Activated T-helper 17 cell treated with anti-CD3 and anti-CD28 coated beads, Interleukin-2, amount 50 U/mL, for 72 hours (primary cell): ENCODE results near the gene RING1. TPM values are rescaled to one million over a fixed set of nuclear protein-coding genes. Genes with fewer than 3 reads are reported as not detected.

Experiments used
- ATAC-seq: fragments of 150-1000 bp; cut with Tn5 transposase; replicated peaks from 2 replicates; pipeline ENCODE4 v1.10.0; 2021; ENCODE audit warnings: mild to moderate bottlenecking, moderate library complexity
- H3K27ac Mint-ChIP-seq: one replicate; pipeline ENCODE4 v1.8.0; 2022; ENCODE audit warnings: mixed read lengths
- H3K27me3 Mint-ChIP-seq: one replicate; pipeline ENCODE4 v1.8.0; 2022; ENCODE audit warnings: mixed read lengths
- H3K36me3 Mint-ChIP-seq: one replicate; pipeline ENCODE4 v1.8.0; 2022; ENCODE audit warnings: low read depth, mild to moderate bottlenecking, mixed read lengths
- H3K4me1 Mint-ChIP-seq: one replicate; pipeline ENCODE4 v1.8.0; 2022; ENCODE audit warnings: mixed read lengths
- H3K4me3 Mint-ChIP-seq: one replicate; pipeline ENCODE4 v1.8.0; 2022; ENCODE audit warnings: mild to moderate bottlenecking, mixed read lengths
- H3K9me3 Mint-ChIP-seq: one replicate; pipeline ENCODE4 v1.8.0; 2022; ENCODE audit warnings: mixed read lengths
- total RNA-seq, 2 donors: library from RNA; stranded (reverse); gene quantifications; one replicate each; pipeline ENCODE4 v1.2.3, GENCODE V29; 2022

Gene RING1
- total RNA-seq, 2 donors from 2014 or later = 22.7 to 25.1 TPM

DNA sequence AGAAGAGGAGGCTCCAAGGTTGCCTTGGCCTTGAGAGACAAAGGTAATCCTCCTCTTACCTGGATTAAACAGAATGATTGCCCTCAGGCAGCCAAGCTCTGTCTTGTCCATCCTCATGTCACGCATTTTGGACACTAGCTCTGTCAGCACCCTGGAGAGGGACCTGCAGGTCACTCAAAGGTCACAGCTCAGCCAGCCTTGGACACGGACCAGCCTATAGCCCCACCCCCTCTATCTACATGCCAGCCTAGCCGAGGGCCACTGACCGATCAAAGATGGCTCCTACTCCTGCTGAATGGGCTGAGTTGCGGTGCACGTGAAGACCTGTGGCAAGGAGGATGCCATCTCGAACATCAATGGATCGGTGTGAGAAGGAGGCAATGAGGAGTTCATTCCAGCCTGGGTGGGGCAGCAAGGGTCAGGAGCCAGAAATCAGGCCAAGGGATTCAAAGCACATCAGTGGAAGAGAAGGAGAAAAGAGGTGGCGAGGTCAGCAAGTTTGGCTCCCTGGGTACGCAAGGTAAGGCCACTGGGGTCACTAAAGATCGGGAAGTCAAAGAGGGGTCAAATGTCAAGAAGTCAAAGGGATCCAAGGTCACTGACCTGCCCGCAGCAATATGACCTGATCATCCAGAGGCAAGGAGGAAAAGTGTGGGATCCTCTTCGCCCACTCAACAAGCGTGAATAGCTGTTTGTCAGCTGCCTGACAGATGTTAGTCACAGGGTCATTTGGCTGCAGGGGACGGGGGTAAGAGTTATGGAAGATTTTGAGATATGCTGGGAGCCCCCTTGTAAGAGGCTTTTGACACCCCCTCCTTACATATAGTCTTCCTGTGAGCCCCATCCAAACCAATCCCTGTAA is 12.8 kb upstream of the RING1 start:
- peaks cover 59% of the 10 kb centered on the region for H3K36me3 Mint-ChIP-seq
- no peaks in the 10 kb centered on the region for H3K9me3 Mint-ChIP-seq
- H3K4me3 Mint-ChIP-seq = no peak overlapping the region
- H3K4me1 Mint-ChIP-seq = peaks cover 20% of the 10 kb centered on the region
- H3K27me3 Mint-ChIP-seq = peaks cover 9% of the 10 kb centered on the region
- H3K27ac Mint-ChIP-seq = no peak overlapping the region
- ATAC-seq = no peak

DNA sequence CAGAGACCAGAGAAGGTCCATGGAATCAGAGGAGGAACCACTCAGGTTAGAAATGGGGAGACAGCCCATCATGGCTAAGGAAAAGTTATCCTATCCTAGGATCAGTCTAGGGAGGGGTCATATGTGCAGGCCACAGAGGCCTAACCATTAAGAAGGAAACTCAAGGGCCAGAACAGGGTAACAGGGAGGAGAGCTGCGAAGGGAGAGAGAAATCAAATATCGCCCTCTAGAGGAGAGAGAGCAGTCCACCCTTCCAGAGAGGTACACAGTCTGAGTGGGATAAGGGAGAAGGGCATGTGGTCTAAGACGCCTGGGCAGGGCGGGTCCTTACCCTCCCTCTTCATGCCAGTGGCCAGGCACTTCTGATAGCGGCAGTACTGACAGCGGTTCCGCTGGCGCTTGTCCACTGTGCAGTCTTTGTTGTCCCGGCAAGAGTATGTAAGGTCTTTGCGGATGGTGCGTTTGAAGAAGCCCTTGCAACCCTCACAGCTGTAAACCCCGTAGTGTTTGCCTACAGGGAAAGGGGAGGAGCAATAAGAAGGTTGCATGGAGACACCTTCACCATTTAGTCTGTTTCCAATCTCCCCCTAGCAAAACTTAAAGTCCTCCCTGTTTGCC is 10.8 kb upstream of the RING1 start:
- peak; percentile 46 for ATAC-seq
- peak overlapping the region; percentile 91 for H3K27ac Mint-ChIP-seq
- no peaks in the 10 kb centered on the region for H3K27me3 Mint-ChIP-seq
- H3K36me3 Mint-ChIP-seq = peaks cover 80% of the 10 kb centered on the region
- H3K4me3 Mint-ChIP-seq = peak overlapping the region; percentile 100
- no peaks in the 10 kb centered on the region for H3K9me3 Mint-ChIP-seq
- H3K4me1 Mint-ChIP-seq = peaks cover 30% of the 10 kb centered on the region

DNA sequence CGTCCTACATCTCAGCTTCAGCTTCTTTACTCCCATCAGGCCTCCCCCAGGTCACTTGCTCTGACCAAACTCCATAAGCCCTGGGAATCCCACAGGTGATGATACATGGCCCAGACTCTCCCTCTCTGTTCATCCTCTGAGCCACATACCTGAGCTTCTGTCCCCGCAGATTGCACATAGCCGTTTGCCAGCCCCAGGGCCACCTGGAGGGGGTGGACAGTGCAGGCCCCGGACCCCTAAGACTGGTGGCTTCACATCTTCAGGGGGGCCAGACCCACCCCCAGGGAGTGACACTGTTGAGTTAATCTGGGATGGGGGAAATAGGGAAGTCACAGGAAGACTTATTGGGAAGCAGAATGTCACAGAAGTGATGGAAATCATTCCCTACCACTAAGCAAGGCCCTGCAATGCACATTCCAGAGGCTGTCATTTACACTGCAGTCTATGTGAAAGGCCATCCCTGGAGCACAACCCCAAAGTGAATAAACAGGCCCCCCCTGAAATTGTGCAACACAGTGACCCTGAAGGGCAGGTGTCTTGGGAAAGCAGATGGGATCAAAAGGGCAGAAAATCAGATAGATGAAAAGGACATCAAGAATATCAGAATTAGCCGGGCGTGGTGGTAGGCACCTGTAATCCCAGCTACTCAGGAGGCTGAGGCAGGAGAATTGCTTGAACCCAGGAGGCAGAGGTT is 10.0 kb upstream of the RING1 start:
- no peak for ATAC-seq
- peak overlapping the region; percentile 100 for H3K4me3 Mint-ChIP-seq
- H3K36me3 Mint-ChIP-seq = peaks cover 87% of the 10 kb centered on the region
- H3K9me3 Mint-ChIP-seq = no peaks in the 10 kb centered on the region
- H3K27ac Mint-ChIP-seq = peak overlapping the region; percentile 91
- peaks cover 38% of the 10 kb centered on the region for H3K4me1 Mint-ChIP-seq
- H3K27me3 Mint-ChIP-seq = no peaks in the 10 kb centered on the region

DNA sequence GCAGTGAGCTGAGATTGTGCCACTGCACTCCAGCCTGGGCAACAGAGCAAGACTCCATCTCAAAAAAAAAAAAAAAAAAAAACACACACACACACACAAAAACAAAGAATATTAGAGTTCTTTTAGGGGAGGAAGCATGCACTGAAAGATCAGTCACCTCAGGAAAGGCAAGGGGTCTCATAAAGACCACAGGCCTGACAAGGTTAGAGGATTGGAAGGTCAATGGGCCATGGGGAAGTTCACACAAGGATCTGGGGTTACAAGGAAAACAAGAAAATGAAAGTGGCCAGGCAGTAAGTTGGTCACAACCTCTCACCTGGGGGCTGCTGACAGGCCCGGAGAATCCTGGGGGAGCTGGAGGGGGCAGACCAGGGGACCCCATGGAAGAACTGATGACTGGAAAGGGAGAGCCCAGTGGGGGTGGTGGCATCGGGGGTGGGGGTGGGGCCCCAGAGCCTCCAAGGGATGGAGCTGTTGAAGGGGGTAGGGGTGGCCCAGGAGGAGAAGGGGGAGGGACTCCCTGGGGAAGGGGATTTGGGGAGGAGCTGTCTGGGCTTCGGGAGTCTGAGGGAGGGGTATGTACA is 9.4 kb upstream of the RING1 start:
- H3K4me3 Mint-ChIP-seq = peak overlapping the region; percentile 100
- peaks cover 41% of the 10 kb centered on the region for H3K4me1 Mint-ChIP-seq
- no peak for ATAC-seq
- peaks cover 89% of the 10 kb centered on the region for H3K36me3 Mint-ChIP-seq
- no peaks in the 10 kb centered on the region for H3K27me3 Mint-ChIP-seq
- H3K27ac Mint-ChIP-seq = peak overlapping the region; percentile 91
- no peaks in the 10 kb centered on the region for H3K9me3 Mint-ChIP-seq

DNA sequence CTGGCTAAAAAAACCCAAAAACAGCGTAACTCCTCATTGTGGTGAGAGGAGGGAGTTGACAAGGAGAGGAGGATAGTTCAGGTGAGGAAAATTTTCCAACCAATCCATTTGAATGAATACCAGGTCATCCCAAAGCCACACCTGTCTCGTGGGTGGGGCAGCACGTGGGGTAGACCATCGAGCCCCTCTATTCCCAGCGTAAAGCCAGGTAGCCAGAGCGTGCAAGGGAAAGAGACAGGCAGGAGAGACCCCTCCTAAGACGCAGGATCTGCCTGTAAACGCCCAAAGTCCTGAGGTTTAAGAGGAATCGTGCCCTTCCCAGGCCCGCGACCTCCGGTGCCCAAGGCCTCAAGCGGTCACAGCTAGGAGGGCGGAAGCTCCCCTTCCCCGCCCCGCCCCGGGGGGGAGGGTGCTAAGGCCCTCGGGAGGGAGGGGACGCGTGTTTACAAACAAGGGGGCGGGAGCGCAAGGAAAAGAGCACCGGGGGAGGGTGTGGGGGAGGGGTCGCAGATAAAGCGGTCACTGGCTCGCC is 8.5 kb upstream of the RING1 start:
- peak overlapping the region; percentile 91 for H3K27ac Mint-ChIP-seq
- H3K27me3 Mint-ChIP-seq = no peaks in the 10 kb centered on the region
- H3K4me3 Mint-ChIP-seq = peak overlapping the region; percentile 100
- H3K4me1 Mint-ChIP-seq = peaks cover 44% of the 10 kb centered on the region
- peak; percentile 50 for ATAC-seq
- H3K36me3 Mint-ChIP-seq = peaks cover 87% of the 10 kb centered on the region
- no peaks in the 10 kb centered on the region for H3K9me3 Mint-ChIP-seq

DNA sequence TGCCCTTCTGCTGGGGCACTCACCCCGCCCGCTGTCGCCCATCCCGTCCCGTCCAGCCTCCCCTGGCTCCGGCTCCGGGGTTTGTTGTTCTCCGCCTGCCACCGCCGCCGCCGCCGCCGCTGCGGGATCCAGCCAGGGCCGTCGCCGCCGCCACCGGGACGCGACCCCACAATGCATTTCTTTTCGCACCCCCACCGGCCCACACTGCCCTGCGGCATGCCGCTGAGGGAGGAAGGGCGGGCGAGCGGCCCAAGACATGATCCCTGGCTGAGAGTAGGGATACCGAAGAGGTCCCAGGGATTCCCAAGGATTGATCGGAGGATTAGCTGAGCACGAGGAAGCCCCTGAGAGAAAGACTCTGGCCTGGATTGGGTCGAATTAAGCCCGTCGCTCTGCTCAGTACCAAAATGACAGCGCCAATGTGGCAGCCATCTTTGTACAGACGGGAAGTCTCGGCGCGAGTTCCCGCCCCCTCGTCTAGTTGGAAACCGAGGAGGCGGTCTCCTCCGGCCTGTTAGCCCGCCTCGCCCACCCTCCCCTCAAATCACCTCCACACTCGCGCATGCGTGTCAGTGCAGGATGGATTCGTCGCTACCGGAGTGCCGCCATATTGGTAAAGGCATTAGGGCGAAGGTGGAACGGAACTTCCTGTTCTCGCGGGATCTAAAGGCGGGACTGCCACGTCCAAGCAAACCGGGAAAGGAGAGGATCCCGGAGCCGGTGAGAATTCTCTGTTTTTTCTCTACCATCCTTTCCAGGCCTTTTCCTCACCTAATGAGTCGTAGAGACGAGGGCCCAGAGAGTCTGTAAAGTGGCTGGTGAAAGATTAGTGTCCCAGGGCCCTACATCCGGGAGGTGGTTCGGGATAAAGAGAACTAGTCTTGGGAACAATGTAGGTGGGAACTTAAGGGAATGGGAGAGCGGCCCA is 7.8 kb upstream of the RING1 start, which contains the start of the genes RXRB and SLC39A7:
RXRB (minus strand) TSS at position 447 of the 928 bp plus-strand sequence; CDS start at position 258, 189 bp downstream.
SLC39A7 (plus strand) TSS at position 649 of the 928 bp plus-strand sequence. CDS start 379 bp downstream, outside the sequence.
- ATAC-seq = peak; percentile 54
- Mint-ChIP-seq H3K27ac (peak within 1 kb of the TSS; percentile 100), H3K4me1 (peaks cover 50% of the 10 kb centered on the region), H3K36me3 (peaks cover 87% of the 10 kb centered on the region), H3K4me3 (peak within 1 kb of the TSS; percentile 100), H3K27me3 (no peaks in the 10 kb centered on the region), H3K9me3 (no peaks in the 10 kb centered on the region)

DNA sequence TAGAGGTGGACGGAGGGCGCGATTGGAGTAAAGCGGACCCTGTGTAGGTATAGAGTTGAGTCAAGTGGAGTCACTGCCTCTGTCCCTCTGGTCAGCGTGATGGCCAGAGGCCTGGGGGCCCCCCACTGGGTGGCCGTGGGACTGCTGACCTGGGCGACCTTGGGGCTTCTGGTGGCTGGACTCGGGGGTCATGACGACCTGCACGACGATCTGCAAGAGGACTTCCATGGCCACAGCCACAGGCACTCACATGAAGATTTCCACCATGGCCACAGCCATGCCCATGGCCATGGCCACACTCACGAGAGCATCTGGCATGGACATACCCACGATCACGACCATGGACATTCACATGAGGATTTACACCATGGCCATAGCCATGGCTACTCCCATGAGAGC is 7.2 kb upstream of the RING1 start:
- no peaks in the 10 kb centered on the region for H3K27me3 Mint-ChIP-seq
- H3K4me3 Mint-ChIP-seq = peak overlapping the region; percentile 100
- peak overlapping the region; percentile 100 for H3K27ac Mint-ChIP-seq
- H3K9me3 Mint-ChIP-seq = no peaks in the 10 kb centered on the region
- ATAC-seq = no peak
- H3K4me1 Mint-ChIP-seq = peaks cover 57% of the 10 kb centered on the region
- peaks cover 84% of the 10 kb centered on the region for H3K36me3 Mint-ChIP-seq

DNA sequence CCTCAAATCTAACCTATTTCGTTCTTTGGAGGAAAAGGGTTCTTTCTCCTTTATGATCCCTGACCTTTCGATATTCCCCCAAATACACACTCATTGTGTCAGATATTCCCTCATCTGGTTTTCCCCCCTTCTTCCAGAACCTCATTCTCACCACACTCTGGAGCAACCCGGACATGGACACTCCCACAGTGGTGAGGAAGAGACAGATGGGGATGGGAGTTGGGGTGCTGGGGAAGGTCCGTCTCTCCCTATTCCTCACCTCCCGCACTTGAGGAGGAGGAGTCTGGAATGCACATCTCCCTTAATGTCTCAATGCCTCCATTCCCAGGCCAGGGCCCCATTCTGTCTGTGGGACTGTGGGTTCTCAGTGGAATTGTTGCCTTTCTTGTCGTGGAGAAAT is 6.4 kb upstream of the RING1 start:
- H3K9me3 Mint-ChIP-seq = no peaks in the 10 kb centered on the region
- peak overlapping the region; percentile 100 for H3K27ac Mint-ChIP-seq
- H3K36me3 Mint-ChIP-seq = peaks cover 76% of the 10 kb centered on the region
- H3K27me3 Mint-ChIP-seq = no peaks in the 10 kb centered on the region
- peak overlapping the region; percentile 100 for H3K4me3 Mint-ChIP-seq
- H3K4me1 Mint-ChIP-seq = peaks cover 61% of the 10 kb centered on the region
- no peak for ATAC-seq

DNA sequence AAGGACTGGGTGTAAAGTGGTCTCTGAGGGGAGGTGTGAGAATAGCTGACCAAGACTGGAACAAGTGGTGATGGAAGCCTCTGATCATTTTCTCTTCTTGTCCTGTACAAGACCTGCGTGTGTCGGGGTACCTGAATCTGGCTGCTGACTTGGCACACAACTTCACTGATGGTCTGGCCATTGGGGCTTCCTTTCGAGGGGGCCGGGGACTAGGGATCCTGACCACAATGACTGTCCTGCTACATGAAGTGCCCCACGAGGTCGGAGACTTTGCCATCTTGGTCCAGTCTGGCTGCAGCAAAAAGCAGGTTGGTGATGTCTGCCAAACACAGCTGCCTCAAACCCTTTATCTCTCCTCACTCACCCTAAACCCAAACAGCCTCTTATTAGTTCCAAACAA is 5.5 kb upstream of the RING1 start:
- no peak for ATAC-seq
- Mint-ChIP-seq H3K27ac (peak overlapping the region; percentile 100), H3K9me3 (no peaks in the 10 kb centered on the region)

DNA sequence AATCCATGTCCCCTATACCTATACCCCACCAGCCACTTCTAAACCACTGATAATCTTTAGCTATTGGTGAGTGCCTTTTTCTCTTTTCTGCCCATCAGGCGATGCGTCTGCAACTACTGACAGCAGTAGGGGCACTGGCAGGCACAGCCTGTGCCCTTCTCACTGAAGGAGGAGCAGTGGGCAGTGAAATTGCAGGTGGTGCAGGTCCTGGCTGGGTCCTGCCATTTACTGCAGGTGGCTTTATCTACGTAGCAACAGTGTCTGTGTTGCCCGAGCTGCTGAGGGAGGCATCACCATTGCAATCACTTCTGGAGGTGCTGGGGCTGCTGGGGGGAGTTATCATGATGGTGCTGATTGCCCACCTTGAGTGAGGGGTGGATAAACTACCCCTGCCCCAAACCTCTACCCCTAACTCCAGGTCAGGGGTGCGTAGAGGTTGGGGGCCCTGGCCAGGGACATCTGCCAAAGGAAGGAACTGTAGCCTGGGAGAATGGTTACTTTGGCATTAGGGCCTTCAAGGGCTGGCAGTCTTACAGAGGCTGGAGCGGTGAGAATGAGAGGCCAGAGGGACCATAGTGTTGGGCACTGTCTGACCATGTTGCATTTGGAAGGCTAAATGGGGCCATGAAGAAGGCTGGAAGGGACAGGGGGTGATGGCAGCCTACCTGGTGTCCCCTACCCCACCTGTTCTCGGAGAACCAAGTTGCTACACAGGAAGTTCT is 4.7 kb upstream of the RING1 start:
- Mint-ChIP-seq H3K27me3 (no peaks in the 10 kb centered on the region), H3K9me3 (no peaks in the 10 kb centered on the region), H3K4me3 (peak overlapping the region; percentile 100), H3K27ac (peak overlapping the region; percentile 85), H3K36me3 (peaks cover 60% of the 10 kb centered on the region), H3K4me1 (peaks cover 51% of the 10 kb centered on the region)
- ATAC-seq = no peak

More for the DNA sequence above, 5.5 kb upstream of the RING1 start:
- H3K4me1 Mint-ChIP-seq = peaks cover 59% of the 10 kb centered on the region
- peak overlapping the region; percentile 100 for H3K4me3 Mint-ChIP-seq
- H3K27me3 Mint-ChIP-seq = no peaks in the 10 kb centered on the region
- peaks cover 67% of the 10 kb centered on the region for H3K36me3 Mint-ChIP-seq

DNA sequence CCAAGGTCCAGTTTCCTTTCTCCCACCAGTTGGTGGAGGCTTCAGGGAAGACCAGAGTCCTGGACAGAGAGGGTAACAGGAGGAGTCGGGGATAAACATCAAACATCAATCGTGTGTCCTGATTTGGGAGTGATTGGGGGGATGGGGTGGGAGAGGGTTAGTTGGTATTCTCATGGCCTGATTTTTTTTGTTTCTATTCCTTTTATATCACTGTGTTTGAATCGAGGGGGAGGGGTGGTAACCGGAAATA is 4.2 kb upstream of the RING1 start:
- H3K27me3 Mint-ChIP-seq = no peaks in the 10 kb centered on the region
- H3K9me3 Mint-ChIP-seq = no peaks in the 10 kb centered on the region
- H3K36me3 Mint-ChIP-seq = peaks cover 60% of the 10 kb centered on the region
- H3K4me3 Mint-ChIP-seq = peak overlapping the region; percentile 100
- peaks cover 51% of the 10 kb centered on the region for H3K4me1 Mint-ChIP-seq
- ATAC-seq = no peak
- H3K27ac Mint-ChIP-seq = peak overlapping the region; percentile 85

DNA sequence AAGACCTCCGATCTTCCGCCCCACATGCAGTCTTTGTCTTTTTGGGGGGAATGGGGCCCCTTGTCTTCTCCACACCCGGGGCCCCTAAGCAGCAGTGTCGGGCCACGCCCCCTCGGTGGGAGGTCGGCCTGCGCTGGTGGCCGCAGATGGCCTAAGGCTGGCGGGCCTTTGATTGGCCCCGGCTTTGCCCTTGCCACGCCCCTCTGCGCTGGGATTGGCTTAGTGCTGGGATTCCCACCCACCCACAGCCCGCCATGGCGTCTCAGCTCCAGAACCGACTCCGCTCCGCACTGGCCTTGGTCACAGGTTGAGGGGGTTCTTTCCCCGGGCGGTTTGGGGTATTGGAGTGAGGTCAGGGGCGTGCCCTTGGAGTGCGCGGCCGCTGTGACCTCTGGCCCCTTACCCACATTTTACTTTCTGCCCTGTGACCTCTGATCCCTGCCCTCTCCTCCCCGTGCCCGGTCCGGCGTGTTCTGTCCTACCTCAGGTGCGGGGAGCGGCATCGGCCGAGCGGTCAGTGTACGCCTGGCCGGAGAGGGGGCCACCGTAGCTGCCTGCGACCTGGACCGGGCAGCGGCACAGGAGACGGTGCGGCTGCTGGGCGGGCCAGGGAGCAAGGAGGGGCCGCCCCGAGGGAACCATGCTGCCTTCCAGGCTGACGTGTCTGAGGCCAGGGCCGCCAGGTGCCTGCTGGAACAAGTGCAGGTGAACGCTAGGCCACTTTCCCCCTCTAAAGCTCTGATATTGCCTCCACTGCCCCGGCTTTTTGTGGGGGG is 3.7 kb upstream of the RING1 start, which contains the start of gene HSD17B8:
HSD17B8 (plus strand) TSS at position 241 of the 776 bp plus-strand sequence; CDS start at position 255, 14 bp downstream.
- ATAC-seq = peak; percentile 55

More for the DNA sequence above, 3.7 kb upstream of the RING1 start, which contains the start of gene HSD17B8:
- H3K27ac Mint-ChIP-seq = peak within 1 kb of the TSS; percentile 91
- peaks cover 64% of the 10 kb centered on the region for H3K36me3 Mint-ChIP-seq
- H3K4me3 Mint-ChIP-seq = peak within 1 kb of the TSS; percentile 100
- H3K27me3 Mint-ChIP-seq = no peaks in the 10 kb centered on the region
- H3K9me3 Mint-ChIP-seq = no peaks in the 10 kb centered on the region
- H3K4me1 Mint-ChIP-seq = peaks cover 56% of the 10 kb centered on the region
